Urinary bladder (tissue), 4 donors: ENCODE data around the gene RASGRF1. TPM values are rescaled to one million over a fixed set of nuclear protein-coding genes. Genes with fewer than 3 reads are reported as not detected.

Experiments used
- DNase-seq: peaks from one replicate; pipeline ENCODE4 v3.0.0-alpha.2; 2015; ENCODE audit errors: extremely low spot score
- H3K27ac ChIP-seq: one replicate; pipeline ENCODE4 v1.5.1; 2013; ENCODE audit warnings: low read depth, mild to moderate bottlenecking, moderate library complexity
- H3K36me3 ChIP-seq: one replicate; pipeline ENCODE4 v1.6.1; 2013; ENCODE audit warnings: mild to moderate bottlenecking, moderate library complexity; ENCODE audit not compliant: insufficient read depth
- H3K4me1 ChIP-seq: one replicate; pipeline ENCODE4 v1.6.1; 2013; ENCODE audit warnings: mild to moderate bottlenecking, moderate library complexity; ENCODE audit not compliant: insufficient read depth
- H3K4me3 ChIP-seq: one replicate; pipeline ENCODE4 v1.5.1; 2013; ENCODE audit warnings: low read depth, low read length
- WGBS: extraction: QIAGEN DNeasy Blood & Tissue Kit; methylation state at CpG from one replicate; pipeline ENCODE4 v1.1.7; 2013; 5-methylcytosine and 5-hydroxymethylcytosine counted together
- polyA plus RNA-seq: library from polyadenylated mRNA; stranded (reverse); fragments of 200-250 nt; gene quantifications from one replicate; pipeline ENCODE4 v1.2.3, GENCODE V29; 2013
- total RNA-seq: library from RNA; depleted of rRNA; stranded (reverse); fragments of >200 nt; gene quantifications from one replicate; pipeline ENCODE4 v1.2.3, GENCODE V29; 2014
- donor health status: healthy with polysubstance abuse.
- donor health status: healthy.

RASGRF1 gene
- total and polyA plus RNA-seq, 2 donors: 0.10 to 0.48 TPM

DNA sequence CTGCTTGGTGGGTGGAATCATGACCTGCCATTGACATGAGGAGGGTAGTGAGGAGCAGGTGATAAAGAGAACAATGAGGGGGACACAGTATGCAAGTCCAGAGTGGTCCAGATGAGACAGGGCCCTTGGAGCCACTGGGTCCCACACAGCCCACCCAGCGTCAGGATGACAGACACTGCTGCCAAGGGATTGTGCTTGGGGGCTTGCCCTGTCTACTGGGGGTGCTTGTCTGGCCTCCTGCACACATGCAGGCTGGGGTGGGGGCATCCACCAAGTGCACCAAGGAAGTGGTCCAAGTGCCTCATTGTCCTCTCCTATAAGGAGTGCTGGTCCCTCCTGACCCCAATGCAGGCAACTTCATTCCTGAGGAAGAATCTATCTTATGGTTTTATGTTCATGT lies 106.5 kb downstream of the RASGRF1 start:
- H3K4me3 ChIP-seq: no peak overlapping the region
- no peak for DNase-seq
- WGBS: 95% methylated on average over 1 of the region's 1 CpG
- H3K27ac ChIP-seq: no peak overlapping the region
- no peaks in the 10 kb centered on the region for H3K36me3 ChIP-seq
- H3K4me1 ChIP-seq: no peaks in the 10 kb centered on the region

DNA sequence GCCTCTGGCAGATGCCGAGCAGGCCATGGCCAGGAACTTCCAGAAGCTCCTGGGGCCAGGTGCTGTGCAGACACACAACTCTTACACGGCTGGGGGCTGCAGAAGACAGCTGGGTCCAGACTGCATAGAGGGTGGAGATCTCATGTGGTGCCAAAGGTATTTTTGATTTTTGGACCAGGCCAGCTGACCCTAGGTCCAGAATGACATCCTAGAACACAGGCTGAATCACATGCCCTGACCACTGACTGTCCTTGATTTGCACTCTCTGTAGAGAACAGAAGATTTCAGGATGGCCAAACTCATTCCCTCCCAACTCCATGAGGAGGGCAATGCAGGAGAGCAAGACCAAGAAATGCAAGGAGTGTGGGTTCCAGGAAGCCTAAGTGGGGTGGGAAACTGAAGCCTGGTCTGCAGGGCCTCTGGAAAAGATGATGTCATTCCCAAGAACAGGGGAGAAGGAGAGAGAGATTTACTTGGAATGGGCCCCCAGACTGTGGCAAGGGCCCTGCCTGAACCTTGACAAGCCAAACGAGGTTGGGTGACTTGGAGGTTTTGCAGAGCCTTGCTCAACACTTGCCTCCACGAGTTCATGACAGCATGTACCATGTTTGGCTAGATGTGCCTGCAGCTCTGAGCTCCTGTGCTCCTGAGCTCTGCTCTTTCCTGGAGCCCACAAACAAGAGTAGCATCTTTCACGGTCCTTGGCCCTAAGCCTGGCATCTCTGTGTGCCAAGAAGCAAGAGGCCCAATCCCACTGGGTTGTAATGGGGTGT lies 107.2 kb downstream of the RASGRF1 start:
- no peaks in the 10 kb centered on the region for H3K4me1 ChIP-seq
- no peak overlapping the region for H3K4me3 ChIP-seq
- H3K36me3 ChIP-seq: no peaks in the 10 kb centered on the region
- H3K27ac ChIP-seq: no peak overlapping the region
- DNase-seq: no peak
- 58% methylated on average over 5 of the region's 5 CpGs for WGBS

DNA sequence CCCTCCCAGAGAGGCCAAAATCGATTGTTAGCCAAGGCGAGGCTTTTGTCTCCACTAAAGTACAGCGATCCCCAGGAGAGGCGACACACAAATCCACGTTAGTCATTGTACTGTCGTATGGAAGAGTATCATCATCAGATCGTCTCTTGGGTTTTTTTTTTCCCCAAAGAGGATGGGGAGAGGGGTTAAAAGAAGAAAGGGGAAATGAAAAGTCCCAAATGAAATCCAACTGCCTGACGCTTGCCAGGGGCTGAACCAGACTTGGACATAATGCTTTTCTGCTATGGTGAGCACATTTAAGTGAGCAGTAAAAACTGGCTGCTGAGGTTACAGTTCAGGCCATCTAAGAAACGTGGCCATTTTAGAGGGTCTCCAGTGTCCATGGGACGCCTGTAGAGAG lies 107.8 kb downstream of the RASGRF1 start:
- H3K27ac ChIP-seq: no peak overlapping the region
- no peaks in the 10 kb centered on the region for H3K36me3 ChIP-seq
- no peaks in the 10 kb centered on the region for H3K4me1 ChIP-seq
- no peak for DNase-seq
- 81% methylated on average over 10 of the region's 10 CpGs for WGBS
- no peak overlapping the region for H3K4me3 ChIP-seq

DNA sequence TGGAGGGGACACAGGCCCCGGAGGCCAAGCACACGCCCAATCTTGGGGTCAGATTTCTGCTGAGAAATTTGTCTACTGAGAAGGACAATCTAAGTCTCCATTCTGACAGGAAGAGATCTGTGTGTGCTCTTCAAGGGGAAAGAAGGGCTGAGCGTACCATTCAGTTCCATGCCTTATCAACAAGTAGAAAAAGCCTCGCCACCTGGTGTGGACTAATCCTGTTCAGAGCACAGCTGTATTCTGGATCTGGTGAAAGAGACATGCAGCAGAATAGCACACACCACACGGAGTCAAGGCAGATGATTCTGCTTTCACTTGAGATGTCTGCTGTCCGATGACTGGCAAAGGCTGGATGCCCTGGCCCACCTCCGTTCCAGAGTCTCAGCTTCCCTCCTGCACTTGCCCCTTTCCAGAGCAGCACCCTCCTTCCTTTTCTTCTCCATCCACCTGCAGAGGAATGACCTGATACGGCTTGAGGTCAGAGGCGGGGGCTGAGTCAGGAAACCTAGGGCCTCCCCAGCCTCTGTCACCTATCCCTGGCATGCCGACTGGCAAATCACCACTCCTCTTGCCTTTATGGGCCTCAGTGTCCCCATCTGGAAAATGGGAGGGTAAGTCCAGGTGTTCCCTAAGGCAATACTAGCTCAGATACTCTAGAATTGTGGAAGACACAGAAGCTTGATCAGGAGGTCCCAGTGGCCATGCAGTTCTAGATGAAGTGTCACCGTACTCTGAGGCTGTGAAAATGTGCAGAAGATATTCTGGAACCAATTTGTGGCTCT lies 108.9 kb downstream of the RASGRF1 start:
- WGBS: 91% methylated on average over 11 of the region's 11 CpGs
- DNase-seq: no peak

DNA sequence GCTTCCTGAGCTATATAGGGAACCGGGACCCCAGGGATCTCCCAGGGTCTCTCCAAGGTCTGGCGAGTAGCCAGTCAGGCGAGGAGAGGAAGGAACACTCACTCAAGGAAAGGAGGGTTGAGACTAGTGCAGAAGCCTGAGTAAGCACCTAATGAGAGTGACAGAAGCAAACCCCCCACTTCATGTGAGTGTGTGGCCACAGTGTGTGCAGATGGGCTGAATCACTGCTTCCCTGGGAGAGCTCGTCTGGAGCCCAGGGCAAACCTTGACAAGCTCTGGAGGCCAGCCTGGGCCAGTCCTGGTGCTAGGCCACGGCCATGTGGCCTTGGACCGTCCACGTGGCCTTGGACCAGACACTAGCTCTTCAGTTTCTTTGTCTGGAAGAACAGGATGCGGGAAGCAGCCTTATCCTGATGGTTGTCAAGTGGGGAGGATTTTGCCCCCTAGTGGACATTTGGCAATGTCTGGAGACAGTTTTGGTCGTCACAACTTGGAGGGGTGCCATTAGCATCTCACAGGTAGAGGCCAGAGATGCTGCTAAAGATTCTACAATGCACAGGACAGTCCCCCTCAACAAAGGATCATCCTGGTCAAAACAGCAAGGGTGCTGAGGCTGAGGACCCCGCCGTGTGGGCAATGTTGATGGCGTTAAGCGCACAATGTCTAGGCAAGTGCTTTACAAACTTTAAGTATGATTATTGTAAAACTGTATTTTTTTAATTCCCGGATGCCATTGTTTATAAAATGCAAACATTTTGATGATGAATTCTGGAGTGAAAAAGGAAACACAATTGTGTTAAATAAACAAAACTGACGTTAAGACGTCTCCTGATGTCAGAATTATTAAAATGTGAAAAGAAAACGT lies 110.9 kb downstream of the RASGRF1 start:
- WGBS: 59% methylated on average over 17 of the region's 17 CpGs
- no peak for DNase-seq
- Histone ChIP-seq H3K4me1 (no peaks in the 10 kb centered on the region), H3K36me3 (no peaks in the 10 kb centered on the region), H3K27ac (no peak overlapping the region), H3K4me3 (no peak overlapping the region)

More for the DNA sequence above, 108.9 kb downstream of the RASGRF1 start:
- H3K4me1 ChIP-seq: no peaks in the 10 kb centered on the region
- H3K27ac ChIP-seq: no peak overlapping the region
- no peaks in the 10 kb centered on the region for H3K36me3 ChIP-seq
- H3K4me3 ChIP-seq: no peak overlapping the region

DNA sequence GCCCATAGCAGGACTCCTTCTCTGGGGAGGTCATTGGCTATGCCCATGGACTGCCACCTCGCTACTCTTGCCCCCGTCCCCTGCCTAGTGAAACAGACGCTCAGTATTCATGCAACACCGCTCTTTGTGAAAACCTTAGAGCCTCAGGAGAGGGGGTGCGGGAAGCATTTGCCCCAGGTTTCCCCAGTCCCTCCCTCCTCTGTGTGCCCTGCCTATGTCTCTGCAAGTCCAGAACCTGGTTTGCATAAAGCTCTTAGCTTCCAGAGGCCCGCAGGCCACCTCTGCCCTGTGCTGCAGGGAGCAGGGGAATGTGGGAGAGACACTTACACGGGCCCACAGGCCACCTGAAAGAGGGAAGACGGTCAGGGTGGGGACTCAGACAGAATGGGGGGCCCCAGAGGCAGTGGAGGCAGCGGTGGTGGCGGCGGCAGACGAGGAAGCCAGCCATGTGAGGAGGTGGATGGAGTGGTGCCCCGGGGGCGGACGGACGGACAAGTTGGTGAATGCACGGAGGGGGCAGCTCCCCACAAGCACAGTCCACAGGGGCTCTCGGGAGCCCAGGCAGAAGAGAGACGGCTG lies 111.9 kb downstream of the RASGRF1 start:
- Histone ChIP-seq H3K4me1 (no peaks in the 10 kb centered on the region), H3K36me3 (no peaks in the 10 kb centered on the region), H3K27ac (no peak overlapping the region), H3K4me3 (no peak overlapping the region)
- DNase-seq: no peak
- WGBS: 91% methylated on average over 19 of the region's 19 CpGs

DNA sequence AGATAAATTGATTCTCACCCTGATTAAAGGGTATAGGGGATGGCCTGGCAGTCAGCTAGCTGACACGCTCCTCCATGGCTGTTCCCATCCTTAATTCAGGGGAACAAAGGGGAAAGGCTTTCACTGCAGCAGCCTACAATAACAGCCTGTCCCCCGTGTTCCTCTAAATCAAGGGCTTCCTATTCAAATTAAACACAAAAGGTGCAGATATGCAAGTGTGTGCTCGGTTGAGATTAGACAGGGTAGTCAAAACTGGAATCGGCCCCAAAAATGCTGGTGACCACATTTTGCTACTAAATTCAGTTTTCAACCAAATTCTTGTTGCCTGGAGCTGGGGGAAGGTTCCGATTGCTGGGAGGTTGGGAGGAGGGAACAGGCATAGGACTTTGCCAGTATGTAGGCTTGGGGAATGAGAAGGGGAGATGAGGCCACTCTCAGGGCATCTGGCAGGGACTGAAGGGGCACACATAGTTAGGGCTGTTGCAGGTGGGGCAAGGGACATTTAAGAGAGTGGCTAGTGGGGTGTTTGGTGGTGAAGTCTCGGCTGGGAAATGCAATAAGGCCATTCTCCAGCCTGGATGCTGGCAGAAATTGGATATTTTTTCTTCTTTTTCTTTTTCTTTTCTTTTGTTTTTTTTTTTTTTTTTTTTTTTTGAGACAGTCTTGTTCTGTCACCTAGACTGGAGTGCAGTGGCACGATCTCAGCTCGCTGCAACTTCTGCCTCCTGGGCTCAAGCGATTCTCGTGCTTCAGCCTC lies 112.8 kb downstream of the RASGRF1 start:
- Histone ChIP-seq H3K4me1 (no peaks in the 10 kb centered on the region), H3K36me3 (no peaks in the 10 kb centered on the region), H3K4me3 (no peak overlapping the region), H3K27ac (no peak overlapping the region)
- DNase-seq: no peak
- WGBS: 89% methylated on average over 10 of the region's 10 CpGs

DNA sequence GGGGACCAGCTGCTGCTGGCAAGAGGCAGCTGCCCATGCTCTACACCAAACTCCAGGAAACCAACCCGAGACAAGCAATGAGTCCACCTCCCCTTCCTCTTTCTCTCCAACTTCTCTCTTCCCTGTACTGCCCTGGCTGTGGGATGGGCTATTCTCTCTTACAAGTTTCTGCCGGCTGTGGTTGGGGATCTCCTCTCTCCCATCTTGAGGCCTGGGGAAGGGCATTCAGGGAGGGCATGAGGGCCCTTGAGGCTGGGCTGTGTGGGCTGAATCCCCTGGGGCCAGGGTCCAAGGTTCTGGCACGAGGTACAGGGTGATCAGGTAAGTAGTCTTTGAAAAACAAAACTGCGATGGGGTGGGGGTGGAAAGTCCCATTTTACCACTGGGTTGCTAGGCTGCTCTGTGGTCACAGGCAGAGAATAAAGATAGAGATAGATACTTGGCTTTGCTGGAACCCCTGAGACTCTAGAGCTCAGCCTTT lies 113.4 kb downstream of the RASGRF1 start:
- DNase-seq: no peak
- 87% methylated on average over 4 of the region's 4 CpGs for WGBS
- Histone ChIP-seq H3K36me3 (no peaks in the 10 kb centered on the region), H3K27ac (no peak overlapping the region), H3K4me3 (no peak overlapping the region), H3K4me1 (no peaks in the 10 kb centered on the region)

DNA sequence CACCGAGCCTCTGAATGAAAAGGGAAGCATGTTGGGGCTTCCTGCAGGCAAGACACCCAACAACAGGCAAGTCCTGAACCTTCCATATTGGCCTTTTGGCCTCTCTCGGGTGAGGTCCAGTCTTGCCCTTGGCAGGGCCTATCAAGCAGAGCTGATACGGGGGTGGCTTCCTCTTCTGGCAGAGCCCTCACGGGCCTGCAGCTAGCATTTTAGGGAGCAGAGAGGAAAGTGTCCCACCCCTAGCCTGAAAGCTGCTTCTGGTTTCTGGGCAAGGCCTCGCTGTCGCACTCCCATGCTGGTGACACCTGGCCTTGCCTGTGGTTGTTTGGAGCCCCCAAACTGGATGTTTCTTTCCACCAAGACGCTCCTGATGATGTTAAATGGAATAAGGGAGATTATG lies 113.9 kb downstream of the RASGRF1 start:
- Histone ChIP-seq H3K4me3 (no peak overlapping the region), H3K4me1 (no peaks in the 10 kb centered on the region), H3K36me3 (no peaks in the 10 kb centered on the region), H3K27ac (no peak overlapping the region)
- DNase-seq: no peak
- WGBS: 83% methylated on average over 7 of the region's 7 CpGs

DNA sequence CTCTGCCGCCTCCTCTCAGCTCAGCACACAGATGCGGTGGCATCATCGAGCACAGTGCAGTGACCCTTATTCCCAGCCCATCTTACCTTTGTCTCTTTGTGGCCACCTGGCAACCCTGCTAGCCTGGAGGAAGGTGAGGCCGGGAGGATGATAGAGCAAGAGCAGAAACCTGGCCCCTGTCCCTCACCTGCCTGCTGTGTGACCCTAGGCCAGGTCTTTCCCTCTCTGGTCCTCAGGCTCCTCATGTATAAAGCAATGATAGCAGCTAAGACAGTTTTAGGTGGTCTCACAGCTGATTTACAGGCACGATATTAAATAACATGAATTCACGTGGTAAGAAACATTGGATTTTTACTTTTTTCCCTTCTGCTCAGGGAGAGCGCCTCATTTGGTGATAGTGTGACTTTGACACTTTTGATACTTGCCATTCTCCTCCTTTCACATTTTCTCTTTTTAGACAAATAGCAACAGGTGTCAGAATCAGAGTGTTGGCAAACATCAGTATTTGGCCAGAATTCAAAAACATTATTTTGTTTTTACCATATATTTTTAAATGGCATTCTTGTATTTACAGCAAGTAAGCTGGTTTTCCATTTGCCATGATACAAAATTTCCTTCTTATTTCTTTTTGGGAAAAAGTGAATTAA lies 116.2 kb downstream of the RASGRF1 start:
- Histone ChIP-seq H3K4me3 (no peak overlapping the region), H3K27ac (no peak overlapping the region), H3K4me1 (no peaks in the 10 kb centered on the region), H3K36me3 (no peaks in the 10 kb centered on the region)
- DNase-seq: no peak
- 93% methylated on average over 7 of the region's 7 CpGs for WGBS

DNA sequence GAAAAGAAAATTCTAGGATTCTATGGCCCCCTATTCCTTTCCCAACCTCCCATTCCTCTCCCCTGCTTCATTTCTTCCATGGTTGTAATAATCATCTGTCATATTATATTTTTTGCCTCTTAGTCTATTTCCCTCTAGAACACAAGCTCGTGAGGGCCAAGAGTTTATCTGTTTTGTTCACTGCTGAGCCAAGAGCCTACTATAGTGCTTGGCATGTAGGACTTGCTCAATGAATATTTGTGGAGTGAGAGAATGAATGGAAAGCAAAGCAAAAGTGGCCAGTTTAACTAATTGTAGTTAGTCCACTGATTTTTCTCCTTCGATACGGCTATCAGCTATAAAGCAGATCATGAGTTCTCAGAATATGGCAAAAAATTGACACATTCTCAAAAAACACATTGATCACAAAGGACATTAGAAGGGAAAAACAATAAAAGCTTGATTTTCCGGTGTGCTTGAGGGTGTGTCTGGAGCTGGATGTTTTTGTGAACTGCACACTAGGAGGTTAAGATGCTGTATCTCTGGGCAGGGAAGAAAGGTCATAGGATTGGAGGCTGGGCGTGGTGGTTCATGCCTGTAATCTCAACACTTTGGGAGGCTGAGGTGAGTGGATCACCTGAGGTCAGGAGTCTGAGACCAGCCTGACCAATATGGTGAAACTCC lies 120.8 kb downstream of the RASGRF1 start:
- H3K27ac ChIP-seq: no peak overlapping the region
- 67% methylated on average over 5 of the region's 5 CpGs for WGBS
- no peak for DNase-seq
- peaks cover 2% of the 10 kb centered on the region for H3K4me1 ChIP-seq
- no peak overlapping the region for H3K4me3 ChIP-seq
- H3K36me3 ChIP-seq: no peaks in the 10 kb centered on the region
